GM12801 (cell line): ENCODE results near the gene GFRA1.

ENCODE experiments used
- TF ChIP-seq, protein P1 (sequence below): IDR thresholded peaks from one replicate; pipeline ENCODE4 v1.5.1; 2011; ENCODE audit warnings: control low read depth; ENCODE audit not compliant: insufficient read length; ENCODE audit errors: extremely low read depth

GFRA1 gene

DNA sequence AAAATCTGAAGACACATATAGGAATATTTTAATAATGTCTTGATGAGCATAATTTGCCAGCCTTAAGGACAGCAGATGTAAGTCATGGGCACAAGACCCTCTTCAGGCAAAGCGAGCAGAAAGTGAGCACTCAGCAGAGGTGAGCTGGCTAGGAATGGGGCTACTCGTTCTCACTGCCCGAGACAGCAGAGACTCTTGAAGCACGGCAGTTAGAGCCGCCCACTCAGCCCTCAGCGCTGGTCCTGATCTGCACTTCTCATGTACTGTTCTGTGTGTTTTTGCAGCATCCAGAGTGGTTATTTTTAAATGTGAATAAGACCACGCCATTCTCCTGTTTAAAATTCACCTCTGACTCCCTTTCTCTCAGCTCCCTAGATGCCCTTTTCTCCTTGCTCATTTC, 65.3 kb downstream of the GFRA1 start:
- TF ChIP-seq, protein P1, sequence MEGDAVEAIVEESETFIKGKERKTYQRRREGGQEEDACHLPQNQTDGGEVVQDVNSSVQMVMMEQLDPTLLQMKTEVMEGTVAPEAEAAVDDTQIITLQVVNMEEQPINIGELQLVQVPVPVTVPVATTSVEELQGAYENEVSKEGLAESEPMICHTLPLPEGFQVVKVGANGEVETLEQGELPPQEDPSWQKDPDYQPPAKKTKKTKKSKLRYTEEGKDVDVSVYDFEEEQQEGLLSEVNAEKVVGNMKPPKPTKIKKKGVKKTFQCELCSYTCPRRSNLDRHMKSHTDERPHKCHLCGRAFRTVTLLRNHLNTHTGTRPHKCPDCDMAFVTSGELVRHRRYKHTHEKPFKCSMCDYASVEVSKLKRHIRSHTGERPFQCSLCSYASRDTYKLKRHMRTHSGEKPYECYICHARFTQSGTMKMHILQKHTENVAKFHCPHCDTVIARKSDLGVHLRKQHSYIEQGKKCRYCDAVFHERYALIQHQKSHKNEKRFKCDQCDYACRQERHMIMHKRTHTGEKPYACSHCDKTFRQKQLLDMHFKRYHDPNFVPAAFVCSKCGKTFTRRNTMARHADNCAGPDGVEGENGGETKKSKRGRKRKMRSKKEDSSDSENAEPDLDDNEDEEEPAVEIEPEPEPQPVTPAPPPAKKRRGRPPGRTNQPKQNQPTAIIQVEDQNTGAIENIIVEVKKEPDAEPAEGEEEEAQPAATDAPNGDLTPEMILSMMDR: no peak

DNA sequence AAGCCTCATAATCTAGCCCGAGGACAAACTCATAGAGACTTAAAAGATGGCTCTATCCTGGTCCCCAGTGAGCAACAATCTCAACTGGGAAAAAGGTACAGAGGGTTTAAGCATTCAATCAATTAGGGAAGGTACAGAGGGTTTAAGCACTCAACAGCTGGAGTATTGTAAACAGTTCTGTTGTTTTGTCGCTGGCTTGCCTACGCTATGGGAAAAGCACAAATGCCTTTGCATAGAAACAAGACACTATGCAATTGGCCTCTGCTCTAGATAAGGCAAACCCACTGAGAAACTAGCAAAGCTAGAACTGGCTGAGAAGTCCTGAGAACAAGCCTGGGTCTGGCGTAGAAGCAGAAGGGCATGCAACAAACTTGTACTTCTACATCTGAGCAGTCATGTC, 69.3 kb downstream of the GFRA1 start:
- TF ChIP-seq, protein P1: no peak

DNA sequence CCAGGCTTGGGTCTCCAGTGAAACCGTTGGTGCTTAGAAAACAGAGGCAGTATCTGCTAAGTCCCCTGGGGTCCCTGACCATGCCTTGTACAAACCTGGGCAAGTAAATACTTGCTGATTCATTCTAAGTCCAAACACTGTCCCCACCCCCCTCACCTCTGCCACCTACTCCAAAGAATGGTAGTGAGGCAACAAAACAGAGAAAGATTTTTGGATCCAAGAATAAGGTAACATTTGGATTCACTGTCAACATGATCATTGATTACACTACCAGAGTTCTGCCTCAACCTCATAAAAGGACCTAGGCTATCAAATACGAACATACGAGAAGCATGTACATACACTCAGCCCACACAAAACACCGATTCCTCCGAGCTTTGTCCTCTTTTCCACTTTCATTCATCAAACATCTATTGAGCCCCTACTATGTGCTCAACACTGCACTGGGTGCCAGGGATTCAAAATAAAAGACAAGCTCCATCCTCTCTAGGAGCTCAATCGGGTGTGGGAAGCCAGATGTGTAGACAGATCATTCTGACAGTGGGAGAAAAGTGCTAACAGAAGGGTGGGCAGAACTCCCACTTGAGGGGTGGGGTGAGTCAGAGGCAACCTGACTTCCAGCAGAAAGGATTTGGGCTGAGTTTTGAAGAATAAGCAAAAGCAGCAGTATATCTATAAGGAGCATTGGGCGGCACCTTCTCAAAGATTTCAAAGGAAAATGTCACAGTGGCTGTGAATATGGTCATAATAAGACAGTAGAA, 71.2 kb downstream of the GFRA1 start:
- TF ChIP-seq, protein P1: no peak

DNA sequence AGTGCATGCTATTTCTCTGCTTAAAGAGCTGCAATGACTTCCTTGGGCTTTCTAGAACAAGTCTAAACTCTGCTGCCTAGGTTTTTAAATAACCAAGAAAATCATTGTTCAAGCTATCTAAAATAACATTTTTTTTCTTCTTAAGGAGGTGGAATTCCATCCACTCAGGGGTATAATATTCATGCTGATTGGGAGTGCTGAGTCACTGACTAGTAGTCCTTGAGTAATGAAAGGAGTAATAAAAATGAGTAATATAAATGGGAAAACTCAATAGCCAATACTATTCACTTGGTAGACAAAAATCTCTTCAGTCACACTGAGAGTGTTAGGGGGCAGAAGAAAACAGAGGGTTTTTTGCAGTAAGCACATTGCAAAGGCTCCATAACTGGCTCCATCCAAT, 72.0 kb downstream of the GFRA1 start:
- TF ChIP-seq, protein P1: no peak

DNA sequence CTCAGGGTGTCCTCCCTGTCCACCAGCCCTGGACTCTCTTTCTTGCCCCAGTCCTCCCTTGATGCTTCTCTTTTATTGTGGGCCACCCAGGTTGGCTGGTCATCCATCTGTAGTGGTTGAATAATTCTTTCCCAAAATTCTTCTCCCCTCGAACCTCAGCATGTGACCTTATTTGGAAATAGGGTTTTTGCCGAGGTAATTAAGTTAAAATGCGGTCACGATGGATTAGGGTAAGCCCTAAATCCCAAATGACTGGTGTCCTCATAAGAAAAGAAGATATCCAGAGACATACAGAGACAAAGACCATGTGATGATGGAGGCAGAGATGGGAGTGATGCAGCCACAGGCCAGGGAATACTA, 74.3 kb downstream of the GFRA1 start:
- TF ChIP-seq, protein P1: no peak

- TF ChIP-seq, protein P1: no peak
These were observed 74.9 kb downstream of the GFRA1 start for GRCh38 chr10:116197946-116198675.

DNA sequence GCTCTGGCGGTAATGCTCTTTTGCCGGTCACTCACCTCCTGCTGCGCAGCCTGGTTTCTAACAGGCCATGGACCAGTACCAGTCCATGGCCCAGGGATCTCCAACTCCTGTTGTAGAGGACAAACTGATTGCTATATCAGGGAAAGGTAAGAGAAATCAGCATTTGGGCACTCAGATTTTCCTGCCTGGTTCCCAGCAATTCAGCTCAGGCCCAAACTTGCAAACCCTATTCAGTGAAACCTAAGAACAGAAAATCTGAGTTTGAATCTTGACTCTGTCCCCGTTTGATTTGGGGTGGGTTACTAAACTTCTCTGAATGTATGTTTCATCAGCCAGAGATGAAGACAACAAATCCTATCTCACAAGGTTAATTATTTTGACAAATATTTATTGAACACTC, 77.4 kb downstream of the GFRA1 start:
- TF ChIP-seq, protein P1: no peak
